H1 (cell line): ENCODE data around the gene SHISA7. TPM values are rescaled to one million over a fixed set of nuclear protein-coding genes. Genes with fewer than 3 reads are reported as not detected.

ENCODE experiments used
- CTCF ChIA-PET: fragments of 300-600 bp; sonication (Branson Sonifier 250); formaldehyde crosslinking; loops from one replicate; lab custom pipeline; 2021; ENCODE audit not compliant: partially characterized antibody; lab: Charles Lee
- POLR2A ChIA-PET: fragments of 300-600 bp; sonication (Branson Sonifier 250); formaldehyde crosslinking; loops from one replicate; lab custom pipeline; 2021; ENCODE audit warnings: inconsistent platforms; ENCODE audit not compliant: partially characterized antibody; lab: Charles Lee
- DNase-seq, 2 experiments: peaks; one replicate each; pipeline versions ENCODE4 v3.0.0 to v3.0.0-alpha.2; 2010 to 2022; ENCODE audit warnings: low spot score in 2 of 2, low read depth in 1 of 2, mixed read lengths in 1 of 2
- FAIRE-seq: peaks from 2 replicates; lab custom pipeline; 2011; peaks lifted over from hg19 to GRCh38; lab: Jason Lieb, UNC
- H2AFZ ChIP-seq: 2 replicates; pipeline ENCODE4 v1.8.1; 2012; ENCODE audit warnings: low read length, inconsistent platforms
- H2AK5ac ChIP-seq: 2 replicates; pipeline ENCODE4 v1.6.1; 2013; ENCODE audit warnings: low read depth, low read length
- H2BK120ac ChIP-seq: replicated peaks from 2 replicates; pipeline ENCODE3; 2013; ENCODE audit warnings: low read depth, low read length, inconsistent platforms
- H2BK12ac ChIP-seq: 2 replicates; pipeline ENCODE4 v1.6.1; 2013; ENCODE audit warnings: low read depth, low read length
- H2BK15ac ChIP-seq: 2 replicates; pipeline ENCODE4 v1.6.1; 2013; ENCODE audit warnings: low read length
- H2BK20ac ChIP-seq: 2 replicates; pipeline ENCODE4 v1.6.1; 2013; ENCODE audit warnings: low read length
- H2BK5ac ChIP-seq: 2 replicates; pipeline ENCODE4 v1.6.1; 2013; ENCODE audit warnings: low read depth, low read length
- H3K14ac ChIP-seq: 2 replicates; pipeline ENCODE4 v1.6.1; 2013; ENCODE audit warnings: inconsistent platforms; ENCODE audit not compliant: insufficient read length
- H3K18ac ChIP-seq: 2 replicates; pipeline ENCODE4 v1.6.1; 2013; ENCODE audit warnings: low read length; ENCODE audit errors: extremely low read depth
- H3K23ac ChIP-seq: 2 replicates; pipeline ENCODE4 v1.6.1; 2013; ENCODE audit warnings: inconsistent platforms; ENCODE audit not compliant: insufficient read length
- H3K23me2 ChIP-seq: 2 replicates; pipeline ENCODE4 v1.6.1; 2013; ENCODE audit warnings: low read depth, low read length
- H3K27ac ChIP-seq: 2 replicates; pipeline ENCODE4 v1.6.1; 2011; ENCODE audit warnings: low read depth, low read length, inconsistent platforms
- H3K27me3 ChIP-seq, 4 experiments: replicated peaks in 1 of 4; 1 replicate in 1 of 4; 2 replicates in 3 of 4; pipeline versions ENCODE4 v1.6.1 to v1.8.1; 2011 to 2013; ENCODE audit warnings: low read length in 3 of 4, mild to moderate bottlenecking in 3 of 4, inconsistent platforms in 2 of 4, mixed read lengths in 2 of 4, moderate library complexity in 1 of 4; ENCODE audit not compliant: control insufficient read depth in 3 of 4, insufficient read depth in 3 of 4; ENCODE audit errors: extremely low read depth in 1 of 4
- H3K36me3 ChIP-seq, 4 experiments: 2 replicates each; pipeline versions ENCODE4 v1.6.1 to v1.8.1; 2011 to 2013; ENCODE audit warnings: mild to moderate bottlenecking in 4 of 4, low read length in 3 of 4, moderate library complexity in 2 of 4, control low read depth in 1 of 4, inconsistent platforms in 1 of 4; ENCODE audit not compliant: insufficient read depth in 4 of 4, control insufficient read depth in 2 of 4
- H3K4ac ChIP-seq: replicated peaks from 2 replicates; pipeline ENCODE3; 2013; ENCODE audit warnings: low read length, low read depth, mixed read lengths, inconsistent platforms; ENCODE audit not compliant: insufficient read length
- H3K4me1 ChIP-seq, 4 experiments: replicated peaks in 1 of 4; 1 replicate in 1 of 4; 2 replicates in 3 of 4; pipeline versions ENCODE4 v1.6.1 to v1.8.1; 2011 to 2013; ENCODE audit warnings: low read length in 3 of 4, inconsistent platforms in 2 of 4, mixed read lengths in 1 of 4; ENCODE audit not compliant: insufficient read depth in 4 of 4, control insufficient read depth in 3 of 4
- H3K4me2 ChIP-seq, 2 experiments: 2 replicates each; pipeline versions ENCODE4 v1.6.1 to v1.8.1; 2011 to 2013; ENCODE audit warnings: low read depth in 2 of 2, low read length in 2 of 2, control low read depth in 1 of 2, inconsistent platforms in 1 of 2, mild to moderate bottlenecking in 1 of 2; ENCODE audit not compliant: insufficient read depth in 1 of 2
- H3K4me3 ChIP-seq, 4 experiments: fragments of 200-600, 300-600 bp in 1 of 4; sonication (generic), shearing (Covaris generic), sonication (Bioruptor Twin) in 1 of 4; 2 replicates each; pipeline versions ENCODE4 v1.5.1 to v1.8.1; 2011 to 2016; ENCODE audit warnings: low read length in 4 of 4, low read depth in 3 of 4, control low read depth in 2 of 4, inconsistent platforms in 2 of 4, mild to moderate bottlenecking in 2 of 4, mixed read lengths in 1 of 4, moderate library complexity in 1 of 4; ENCODE audit not compliant: insufficient read depth in 2 of 4; ENCODE audit errors: extremely low read depth in 1 of 4
- H3K56ac ChIP-seq: replicated peaks from 2 replicates; pipeline ENCODE3; 2013; ENCODE audit warnings: low read depth, mild to moderate bottlenecking, mixed read lengths, low read length, inconsistent platforms; ENCODE audit not compliant: insufficient read length
- H3K79me1 ChIP-seq: 2 replicates; pipeline ENCODE4 v1.6.1; 2013; ENCODE audit warnings: low read depth, low read length, control low read depth
- H3K79me2 ChIP-seq, 2 experiments: 2 replicates each; pipeline versions ENCODE4 v1.6.1 to v1.8.1; 2012 to 2013; ENCODE audit warnings: low read length in 2 of 2, mild to moderate bottlenecking in 2 of 2, inconsistent platforms in 1 of 2; ENCODE audit not compliant: insufficient read depth in 2 of 2, control insufficient read depth in 1 of 2
- H3K9ac ChIP-seq, 4 experiments: replicated peaks in 1 of 4; 1 replicate in 1 of 4; 2 replicates in 3 of 4; pipeline versions ENCODE4 v1.6.1 to v1.8.1; 2011 to 2013; ENCODE audit warnings: low read depth in 3 of 4, low read length in 3 of 4, control low read depth in 2 of 4, mild to moderate bottlenecking in 2 of 4, moderate library complexity in 2 of 4, inconsistent platforms in 1 of 4; ENCODE audit errors: extremely low read depth in 1 of 4
- H3K9me3 ChIP-seq, 2 experiments: 2 replicates each; pipeline versions ENCODE4 v1.6.1 to v1.8.1; 2012 to 2013; ENCODE audit warnings: mild to moderate bottlenecking in 2 of 2, moderate library complexity in 2 of 2, control low read depth in 1 of 2, inconsistent platforms in 1 of 2, low read depth in 1 of 2, low read length in 1 of 2, mixed read lengths in 1 of 2; ENCODE audit not compliant: insufficient read depth in 2 of 2
- H4K20me1 ChIP-seq, 2 experiments: replicated peaks in 1 of 2; 2 replicates each; pipeline versions ENCODE3 to v1.8.1; 2011 to 2013; ENCODE audit warnings: inconsistent platforms in 2 of 2, low read length in 2 of 2, mild to moderate bottlenecking in 1 of 2; ENCODE audit not compliant: insufficient read depth in 2 of 2, control insufficient read depth in 1 of 2
- H4K5ac ChIP-seq: 2 replicates; pipeline ENCODE4 v1.6.1; 2013; ENCODE audit warnings: low read length, low read depth, mixed read lengths, inconsistent platforms; ENCODE audit not compliant: insufficient read length
- H4K8ac ChIP-seq: 2 replicates; pipeline ENCODE4 v1.8.0; 2013; ENCODE audit warnings: mild to moderate bottlenecking, moderate library complexity, low read length, inconsistent platforms; ENCODE audit not compliant: insufficient read depth; ENCODE audit errors: extremely low read depth
- H4K91ac ChIP-seq: replicated peaks from 2 replicates; pipeline ENCODE3; 2013; ENCODE audit warnings: low read length, mixed read lengths, inconsistent platforms; ENCODE audit not compliant: insufficient read length
- CBX8 ChIP-seq: fragments of 300-800, 300-1000 bp; sonication (generic); IDR thresholded peaks from 2 replicates; pipeline ENCODE4 v1.7.1; 2016; ENCODE audit warnings: low read depth, low read length, borderline replicate concordance
- CHD2 ChIP-seq: IDR thresholded peaks from 2 replicates; pipeline ENCODE4 v1.6.1; 2012; ENCODE audit warnings: low read length, improper control_type of control experiment
- FOSL1 ChIP-seq: IDR thresholded peaks from 2 replicates; pipeline ENCODE4 v1.6.1; 2011; ENCODE audit warnings: mild to moderate bottlenecking, low read depth, low read length, moderate library complexity; ENCODE audit not compliant: insufficient read depth
- KDM1A ChIP-seq: fragments of 200-600, 300-600 bp; sonication (generic); IDR thresholded peaks from 2 replicates; pipeline ENCODE4 v1.7.1; 2016; ENCODE audit warnings: mild to moderate bottlenecking, low read length, borderline replicate concordance
- KDM5A ChIP-seq: fragments of 200-600 bp; IDR thresholded peaks from 2 replicates; pipeline ENCODE4 v1.7.1; 2012; ENCODE audit warnings: mild to moderate bottlenecking, low read length, inconsistent platforms, mixed read lengths
- MAFK ChIP-seq: IDR thresholded peaks from 2 replicates; pipeline ENCODE4 v1.6.1; 2012; ENCODE audit warnings: low read depth, mild to moderate bottlenecking, improper control_type of control experiment, low read length
- MAX ChIP-seq: IDR thresholded peaks from 2 replicates; pipeline ENCODE4 v1.6.1; 2012; ENCODE audit warnings: inconsistent platforms
- POLR2A ChIP-seq, 2 experiments: IDR thresholded peaks; 1 replicate in 1 of 2; 2 replicates in 1 of 2; pipeline ENCODE4 v1.6.1; 2011; ENCODE audit warnings: low read depth in 2 of 2, low read length in 2 of 2, mild to moderate bottlenecking in 2 of 2; ENCODE audit errors: control extremely low read depth in 1 of 2
- POLR2AphosphoS5 ChIP-seq: IDR thresholded peaks from 2 replicates; pipeline ENCODE4 v1.6.1; 2011; ENCODE audit warnings: low read depth, low read length
- RBBP5 ChIP-seq: IDR thresholded peaks from 2 replicates; pipeline ENCODE4 v1.7.1; 2012; ENCODE audit warnings: low read depth, mild to moderate bottlenecking, inconsistent platforms, low read length, moderate library complexity, borderline replicate concordance
- RFX5 ChIP-seq: IDR thresholded peaks from 2 replicates; pipeline ENCODE4 v1.6.1; 2011; ENCODE audit warnings: low read depth, low read length, improper control_type of control experiment, borderline replicate concordance
- SP2 ChIP-seq: IDR thresholded peaks from 2 replicates; pipeline ENCODE4 v1.6.1; 2012; ENCODE audit warnings: mild to moderate bottlenecking, low read length, inconsistent platforms
- TAF1 ChIP-seq: IDR thresholded peaks from 2 replicates; pipeline ENCODE4 v1.6.1; 2011; ENCODE audit warnings: mild to moderate bottlenecking, low read depth, low read length
- WGBS, 2 experiments: shearing (Covaris generic) in 1 of 2; methylation state at CpG; one replicate each; pipeline versions ENCODE4 v1.1.6 to v1.1.7; 2013 to 2015; ENCODE audit warnings: low lambda C conversion rate in 2 of 2, mixed read lengths in 2 of 2, inconsistent platforms in 1 of 2, low coverage in 1 of 2, missing lambda C conversion rate in 1 of 2; ENCODE audit not compliant: insufficient replicate concordance in 2 of 2, insufficient coverage in 1 of 2, insufficient read length in 1 of 2; ENCODE audit errors: extremely low coverage in 1 of 2, missing lambda C conversion rate in 1 of 2; 5-methylcytosine and 5-hydroxymethylcytosine counted together
- polyA plus RNA-seq, 7 experiments: library from polyadenylated mRNA; depleted of rRNA in 3 of 7; stranded (reverse) in 5 of 7; unstranded in 2 of 7; fragments of >200 nt in 5 of 7; fragments of 200-250 nt in 2 of 7; gene quantifications; 1 replicate in 5 of 7; 2 replicates in 1 of 7; 4 replicates in 1 of 7; pipeline versions ENCODE4 v1.2.1 to v1.2.3, GENCODE V29; 2011 to 2013; ENCODE audit warnings: missing spikeins in 2 of 7, mixed read lengths in 2 of 7
- total RNA-seq: library from RNA; stranded (reverse); fragmentation: NEBNext Ultra II Directional; extraction: Animal tissue kit (Norgen Biotek cat#: 25700); gene quantifications from 2 replicates; pipeline ENCODE4 v1.2.1, GENCODE V29; 2021

The SHISA7 gene
- total and polyA plus RNA-seq, 2 of the 8 experiments (the other 6 are each of a cell fraction or from before 2014, with no cell fraction given) = 0.76 to 1.0 TPM

GRCh38 chr19:55472463-55472862 is 29.4 kb upstream of the SHISA7 start:
- no peak for TF ChIP-seq KDM1A
- TF ChIP-seq MAFK = no peak
- no peak for TF ChIP-seq RBBP5
- no peak for TF ChIP-seq TAF1
- TF ChIP-seq RFX5 = no peak
- no peak for TF ChIP-seq SP2
- no peak for TF ChIP-seq CHD2
- no peak for TF ChIP-seq MAX
- no peak for TF ChIP-seq KDM5A
- no peak for TF ChIP-seq FOSL1
- TF ChIP-seq POLR2A (IDR thresholded peaks at IDR 0.05; ENCODE audit: control extremely low read depth in 1 of 2, low read depth in 2 of 2, low read length in 2 of 2) = no peak
- no peak for TF ChIP-seq POLR2AphosphoS5
- TF ChIP-seq CBX8 = no peak
- H3K9ac ChIP-seq = no peak overlapping the region
- FAIRE-seq = no peak

More at GRCh38 chr19:55472463-55472862, 29.4 kb upstream of the SHISA7 start:
- no peak overlapping the region for H4K91ac ChIP-seq
- H2BK15ac ChIP-seq = peak overlapping the region; percentile 81; the same call in 1 of the 2 replicates
- no peak overlapping the region for H2AFZ ChIP-seq
- H2BK12ac ChIP-seq = no peak overlapping the region
- H3K4me2 ChIP-seq = no peak overlapping the region
- H3K9me3 ChIP-seq = no peaks in the 10 kb centered on the region
- ChIA-PET CTCF (interaction anchor here (1.4 to 2.1 kb wide), 3 partner anchors 11 to 44 kb away, joined by 3 to 5 read pairs (median 5); partner anchors contain the start of gene NAT14), POLR2A (interaction anchor here (2.1 to 7.6 kb wide), 2 partner anchors 18 to 127 kb away, joined by 5 to 57 read pairs; partner anchors contain the start of genes FIZ1, SSC5D and ZNF524)
- no peak overlapping the region for H3K56ac ChIP-seq
- no peaks in the 10 kb centered on the region for H4K20me1 ChIP-seq
- no peak overlapping the region for H3K18ac ChIP-seq
- no peaks in the 10 kb centered on the region for H3K36me3 ChIP-seq
- no peak overlapping the region for H2BK120ac ChIP-seq
- H3K27me3 ChIP-seq = no peaks in the 10 kb centered on the region; a peak in 2 of 7 replicates
- no peak overlapping the region for H3K4ac ChIP-seq
- no peak overlapping the region; the same call in 1 of the 2 replicates for H4K8ac ChIP-seq
- no peak overlapping the region for H4K5ac ChIP-seq
- H2BK5ac ChIP-seq = 0 out of 2 replicates have a peak overlapping the region, but pooled peaks have one; percentile 35
- H2BK20ac ChIP-seq = no peak overlapping the region; the same call in 1 of the 2 replicates
- no peak overlapping the region for H3K23ac ChIP-seq
- H2AK5ac ChIP-seq = no peak overlapping the region
- H3K79me2 ChIP-seq = no peaks in the 10 kb centered on the region
- peaks cover 3% of the 10 kb centered on the region for H3K23me2 ChIP-seq
- peaks cover 0 to 13% (median 6%) of the 10 kb centered on the region in 4 experiments; a peak in 5 of 7 replicates for H3K4me1 ChIP-seq
- H3K79me1 ChIP-seq = peaks cover 2% of the 10 kb centered on the region; the same call in 1 of the 2 replicates
- no peak for DNase-seq
- WGBS, 2 experiments = 97% methylated on average over 8 of the region's 8 CpGs; no CpG with 5 or more reads in 1 of the 2 experiments
- no peak overlapping the region for H3K14ac ChIP-seq
- no peak overlapping the region for H3K27ac ChIP-seq
- no peak overlapping the region for H3K4me3 ChIP-seq
